ENCODE results near the gene MS4A6A.

Gene MS4A6A

DNA sequence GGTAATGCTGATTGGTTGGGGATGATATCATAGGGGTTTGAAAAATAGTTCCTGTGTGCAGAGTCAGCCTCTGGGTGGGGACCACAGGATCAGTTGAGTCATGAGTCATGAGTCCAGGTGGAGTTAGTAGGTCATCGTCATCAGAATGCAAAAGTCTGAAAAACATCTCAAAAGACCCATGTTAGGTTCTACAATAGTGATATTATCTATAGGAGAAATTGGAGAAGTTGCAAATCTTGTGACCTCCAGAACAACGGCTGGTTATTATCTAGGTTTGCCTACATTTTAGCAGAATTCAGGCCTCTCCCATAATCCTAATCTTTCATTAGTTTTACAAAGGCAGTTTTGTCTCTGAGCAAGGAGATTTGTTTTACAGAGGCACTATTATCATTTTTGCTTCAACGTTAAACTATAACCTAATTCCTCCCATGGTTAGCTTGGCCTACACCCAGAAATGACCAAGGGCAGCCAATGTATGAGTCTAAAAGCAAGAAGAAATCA is 55.5 kb downstream of the MS4A6A start:
- DNase-seq: no peak

DNA sequence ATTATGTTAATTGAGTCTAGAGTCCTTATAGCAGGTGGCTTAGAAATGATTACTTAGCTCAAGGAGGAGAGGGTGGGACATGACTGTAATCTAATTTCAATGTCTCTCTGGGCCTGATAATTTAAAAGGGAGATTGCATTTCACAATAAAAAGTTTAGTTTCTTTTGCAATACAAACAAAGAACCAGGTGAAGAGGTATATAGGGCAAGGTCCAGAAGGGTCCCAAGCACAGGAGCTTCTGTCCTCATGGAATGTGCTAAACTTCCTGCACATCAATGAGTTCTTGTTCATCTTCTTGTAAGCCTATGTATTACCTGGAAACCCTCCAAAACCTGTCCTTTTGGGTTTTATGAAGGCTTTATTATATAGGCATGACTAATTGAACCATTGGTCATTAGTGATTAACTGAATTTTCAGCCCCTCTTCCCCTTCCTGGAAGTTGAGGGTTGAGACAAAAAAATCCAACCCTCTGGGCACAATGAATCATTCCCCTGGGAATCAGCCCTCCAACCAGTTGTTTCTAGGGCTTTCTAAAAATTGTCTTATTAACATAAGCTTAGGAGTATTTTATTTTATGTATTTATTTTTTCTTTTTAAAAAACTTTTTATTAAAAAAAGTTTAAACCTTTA is 56.8 kb downstream of the MS4A6A start:
- no peak for DNase-seq

DNA sequence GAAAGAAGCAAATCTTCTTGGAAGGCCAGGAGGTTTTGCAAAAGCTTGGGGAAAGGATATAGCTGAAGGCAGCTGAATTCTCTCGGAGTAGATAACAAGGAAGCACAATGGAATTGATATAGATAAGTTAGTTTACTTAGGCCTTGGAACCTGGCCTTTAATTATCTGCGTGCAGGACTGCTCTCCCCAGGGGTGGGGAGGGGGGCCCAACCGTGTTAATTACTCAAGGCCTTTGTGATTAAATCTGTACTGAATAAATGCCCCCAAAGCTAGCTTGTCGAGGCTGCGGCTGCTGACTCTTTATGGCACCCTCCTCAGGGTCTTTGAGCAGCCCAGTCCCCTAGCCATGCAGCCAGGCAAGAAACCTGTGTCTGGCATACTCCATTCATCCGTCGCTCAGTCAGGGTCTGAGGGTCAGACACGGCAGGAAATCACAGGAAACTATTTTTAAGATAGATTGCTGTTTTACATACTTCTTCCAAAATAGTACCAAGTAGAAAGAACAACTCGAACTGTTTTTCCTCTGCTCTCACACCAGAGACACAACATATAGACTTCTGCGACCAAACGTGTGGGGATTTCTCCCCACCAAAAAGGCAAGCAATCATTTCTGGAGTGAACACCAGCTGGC is 58.0 kb downstream of the MS4A6A start:
- no peak for DNase-seq

Measured in activated CD8-positive, alpha-beta memory T cell treated with anti-CD3 and anti-CD28 coated beads, Interleukin-2, amount 50 U/mL, for 4 hours (primary cell).